ENCODE data around the gene HID1.
A peak's percentile ranks its signal among the peaks of the same experiment; 100 is the strongest.
"Not testable (repeated sequence)": the region's sequence is repeated elsewhere in the genome, so short reads cannot be mapped to it uniquely, and the experiment has no call there.

HID1 gene, protein sequence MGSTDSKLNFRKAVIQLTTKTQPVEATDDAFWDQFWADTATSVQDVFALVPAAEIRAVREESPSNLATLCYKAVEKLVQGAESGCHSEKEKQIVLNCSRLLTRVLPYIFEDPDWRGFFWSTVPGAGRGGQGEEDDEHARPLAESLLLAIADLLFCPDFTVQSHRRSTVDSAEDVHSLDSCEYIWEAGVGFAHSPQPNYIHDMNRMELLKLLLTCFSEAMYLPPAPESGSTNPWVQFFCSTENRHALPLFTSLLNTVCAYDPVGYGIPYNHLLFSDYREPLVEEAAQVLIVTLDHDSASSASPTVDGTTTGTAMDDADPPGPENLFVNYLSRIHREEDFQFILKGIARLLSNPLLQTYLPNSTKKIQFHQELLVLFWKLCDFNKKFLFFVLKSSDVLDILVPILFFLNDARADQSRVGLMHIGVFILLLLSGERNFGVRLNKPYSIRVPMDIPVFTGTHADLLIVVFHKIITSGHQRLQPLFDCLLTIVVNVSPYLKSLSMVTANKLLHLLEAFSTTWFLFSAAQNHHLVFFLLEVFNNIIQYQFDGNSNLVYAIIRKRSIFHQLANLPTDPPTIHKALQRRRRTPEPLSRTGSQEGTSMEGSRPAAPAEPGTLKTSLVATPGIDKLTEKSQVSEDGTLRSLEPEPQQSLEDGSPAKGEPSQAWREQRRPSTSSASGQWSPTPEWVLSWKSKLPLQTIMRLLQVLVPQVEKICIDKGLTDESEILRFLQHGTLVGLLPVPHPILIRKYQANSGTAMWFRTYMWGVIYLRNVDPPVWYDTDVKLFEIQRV

DNA sequence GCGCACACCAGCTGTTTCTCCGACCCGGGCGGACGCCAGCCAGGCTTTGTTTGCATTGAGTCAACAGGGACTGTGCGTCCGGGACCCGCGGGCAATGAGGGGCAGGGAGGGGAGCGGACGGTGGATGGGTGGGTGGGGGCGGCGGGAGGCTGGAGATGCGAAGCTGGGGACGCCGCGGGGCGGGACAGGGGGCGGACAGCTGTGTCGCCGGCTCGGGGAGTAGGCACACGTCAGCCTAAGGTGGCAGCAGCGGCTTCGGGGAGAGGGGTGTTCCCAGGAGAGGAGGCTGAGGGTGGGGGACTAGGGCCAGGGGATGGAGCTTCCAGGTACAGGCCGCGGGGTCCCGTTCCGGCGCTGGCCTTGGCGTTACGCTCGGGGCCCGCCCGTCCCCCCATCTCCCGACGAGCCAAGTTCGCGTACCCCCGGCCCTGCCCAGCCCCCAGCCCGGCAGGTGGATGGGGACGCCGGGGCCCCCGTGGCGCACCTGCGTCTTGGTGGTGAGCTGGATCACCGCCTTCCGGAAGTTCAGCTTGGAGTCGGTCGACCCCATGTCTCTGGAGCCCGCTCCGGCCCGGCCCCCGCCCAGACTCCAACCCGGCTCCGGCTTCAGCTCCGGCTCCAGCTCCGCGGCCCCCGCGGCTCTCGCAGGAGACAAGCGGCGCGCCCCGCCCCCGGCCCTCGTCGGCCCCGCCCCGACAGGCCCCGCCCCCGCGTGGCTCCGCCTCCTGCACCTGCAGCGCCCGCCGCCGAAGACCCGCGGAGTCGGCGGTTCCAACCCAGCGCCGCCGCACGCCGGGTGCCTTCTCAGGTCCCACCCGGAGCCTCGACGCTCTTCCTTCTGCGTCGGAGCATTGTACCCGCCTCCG is at the start of gene HID1:
Gene HID1 (minus strand): TSS at position 653 of the 866 bp plus-strand sequence. CDS start 103 bp downstream, at position 550.
- no peak for DNase-seq (ENCODE audit: low read depth)

GRCh38 chr17:75020331-75021110 is 48.0 kb upstream of the HID1 start:
- DNase-seq (ENCODE audit: low read depth): no peak

DNA sequence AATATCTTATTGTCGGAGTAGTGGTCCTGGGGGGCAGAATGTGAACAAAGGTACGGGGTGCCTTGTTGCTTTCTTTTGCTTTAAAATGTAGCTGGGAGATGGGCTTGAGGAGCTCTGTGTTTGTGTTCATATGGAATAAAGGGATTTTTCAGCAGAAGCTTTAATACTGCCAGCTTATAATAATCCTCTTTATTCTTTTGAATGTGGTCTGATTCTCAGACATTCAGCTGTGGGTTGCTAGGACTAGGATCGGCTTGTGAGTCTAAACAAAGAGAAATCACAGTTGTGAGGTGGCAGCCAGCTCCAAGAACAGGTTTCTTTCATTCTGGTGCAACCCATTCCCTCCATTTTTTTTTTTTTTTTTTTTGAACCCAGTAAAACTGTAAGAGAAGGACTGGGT is 47.2 kb upstream of the HID1 start:
- DNase-seq (ENCODE audit: low read depth): no peak

DNA sequence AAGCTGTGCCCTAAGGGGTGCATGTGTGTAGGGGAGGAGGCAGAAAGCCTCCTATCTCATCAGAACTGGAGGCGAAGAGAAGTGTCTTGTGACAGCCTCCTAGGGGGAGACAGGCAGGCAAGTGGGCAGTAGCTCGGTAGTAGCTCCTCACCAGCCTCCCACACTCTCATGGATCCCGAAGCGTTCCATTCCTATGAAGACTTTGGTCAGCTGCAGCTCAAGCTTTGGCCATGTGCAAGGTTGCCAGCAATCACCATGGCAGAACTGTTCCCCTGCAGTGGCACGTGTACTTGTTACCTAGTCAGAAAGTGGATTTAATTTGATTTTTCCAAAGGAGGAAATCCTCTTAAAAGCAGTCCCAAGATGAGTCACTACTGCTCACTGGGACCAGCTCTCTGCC is 46.6 kb upstream of the HID1 start:
- DNase-seq (ENCODE audit: low read depth): no peak

GRCh38 chr17:75013092-75013559 is 40.6 kb upstream of the HID1 start:
- DNase-seq (ENCODE audit: low read depth): no peak

GRCh38 chr17:75012346-75013091 is 40.0 kb upstream of the HID1 start, which contains the start of gene MRPL58:
Gene MRPL58, plus strand, starts transcription at chr17:75012670. Its CDS starts 17 bp downstream, at chr17:75012687.
- DNase-seq (ENCODE audit: low read depth): peak; percentile 73

- DNase-seq (ENCODE audit: low read depth): no peak
These were observed 39.5 kb upstream of the HID1 start for GRCh38 chr17:75012096-75012345.

GRCh38 chr17:75011401-75012095 is 39.0 kb upstream of the HID1 start:
- peak; percentile 63 for DNase-seq (ENCODE audit: low read depth)

DNA sequence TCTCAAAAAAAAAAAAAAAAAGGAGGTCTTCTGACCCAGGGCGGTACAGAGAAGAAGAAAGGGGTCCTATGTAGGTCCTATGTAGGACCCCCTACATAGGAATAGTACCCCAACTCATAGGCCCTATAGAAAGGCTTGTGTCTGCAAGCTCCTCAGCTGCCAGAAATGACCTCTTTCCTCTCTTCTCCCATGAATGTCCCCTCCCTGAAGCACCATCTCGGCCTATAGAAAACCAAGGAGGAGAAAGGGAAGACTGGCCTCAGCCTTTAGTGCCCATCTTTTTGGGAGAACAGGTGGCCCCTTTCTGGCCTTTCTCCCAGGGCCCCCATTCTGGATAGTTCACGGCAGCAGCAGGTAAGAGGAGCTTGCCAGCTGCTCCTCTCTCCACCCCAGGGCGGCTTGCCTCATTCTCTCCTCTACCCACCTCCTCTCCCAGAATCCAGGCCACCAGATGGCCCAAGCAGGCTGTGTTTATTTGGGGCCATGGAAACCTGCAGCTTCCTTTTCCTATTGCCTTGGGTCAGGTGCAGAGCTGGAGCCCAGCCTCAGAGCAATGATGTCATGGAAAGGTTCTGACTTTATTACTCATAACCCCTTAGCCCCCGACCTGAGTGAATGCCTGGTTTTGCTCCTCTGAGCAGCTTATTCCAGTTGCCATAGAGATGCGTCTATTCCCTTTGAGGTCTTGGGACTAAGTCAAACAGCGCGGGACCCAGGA is 38.3 kb upstream of the HID1 start:
- DNase-seq (ENCODE audit: low read depth): no peak

- DNase-seq (ENCODE audit: low read depth): no peak
These were observed 36.7 kb upstream of the HID1 start for GRCh38 chr17:75009139-75009724.

DNA sequence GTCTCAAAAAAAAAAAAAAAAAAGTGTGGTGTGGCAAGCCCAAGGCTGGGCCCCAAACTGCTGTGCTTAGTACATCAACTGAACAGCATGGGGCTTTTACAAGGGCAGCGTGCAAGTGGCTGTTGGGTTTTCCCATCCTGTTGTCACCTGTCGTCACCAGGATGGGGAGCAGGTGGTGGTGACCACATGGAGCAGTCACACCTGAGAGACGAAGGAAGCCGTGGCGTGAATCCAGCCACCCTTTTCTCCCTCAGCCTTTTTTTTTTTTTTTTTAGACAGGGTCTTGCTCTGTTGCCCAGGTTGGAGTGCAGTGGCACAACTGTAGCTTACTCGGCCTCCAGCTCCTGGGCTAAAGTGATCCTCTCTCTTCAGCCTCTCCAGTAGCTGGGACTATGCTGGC is 35.8 kb upstream of the HID1 start:
- DNase-seq (ENCODE audit: low read depth): no peak

- no peak for DNase-seq (ENCODE audit: low read depth)
These were observed 34.1 kb upstream of the HID1 start for GRCh38 chr17:75006653-75007052.

- not testable (repeated sequence) for DNase-seq (ENCODE audit: low read depth)
These were observed 33.5 kb upstream of the HID1 start for GRCh38 chr17:75006084-75006483.

GRCh38 chr17:75005291-75005690 is 32.7 kb upstream of the HID1 start:
- DNase-seq (ENCODE audit: low read depth): no peak

DNA sequence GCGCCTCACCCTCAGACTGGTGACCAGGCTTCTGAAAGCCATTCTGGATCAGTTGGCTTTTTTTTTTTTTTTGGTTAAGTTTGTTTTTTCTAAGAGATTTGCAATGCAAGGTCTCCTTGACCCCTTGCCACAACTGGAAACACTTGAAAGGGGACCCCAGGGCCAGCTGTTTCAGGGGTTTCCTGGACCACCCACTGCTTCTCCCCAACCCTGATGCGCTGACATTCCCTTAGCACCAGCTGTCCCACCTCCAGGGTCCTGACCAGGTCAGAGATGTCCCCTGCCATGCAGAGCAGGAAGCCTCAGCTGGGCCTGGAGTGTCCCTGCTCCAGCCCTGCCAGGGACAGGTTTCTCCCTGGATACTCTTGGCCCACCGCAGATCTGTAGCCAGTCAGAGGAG is 31.8 kb upstream of the HID1 start:
- DNase-seq (ENCODE audit: low read depth): no peak

GRCh38 chr17:75003957-75004355 is 31.4 kb upstream of the HID1 start:
- no peak for DNase-seq (ENCODE audit: low read depth)

DNA sequence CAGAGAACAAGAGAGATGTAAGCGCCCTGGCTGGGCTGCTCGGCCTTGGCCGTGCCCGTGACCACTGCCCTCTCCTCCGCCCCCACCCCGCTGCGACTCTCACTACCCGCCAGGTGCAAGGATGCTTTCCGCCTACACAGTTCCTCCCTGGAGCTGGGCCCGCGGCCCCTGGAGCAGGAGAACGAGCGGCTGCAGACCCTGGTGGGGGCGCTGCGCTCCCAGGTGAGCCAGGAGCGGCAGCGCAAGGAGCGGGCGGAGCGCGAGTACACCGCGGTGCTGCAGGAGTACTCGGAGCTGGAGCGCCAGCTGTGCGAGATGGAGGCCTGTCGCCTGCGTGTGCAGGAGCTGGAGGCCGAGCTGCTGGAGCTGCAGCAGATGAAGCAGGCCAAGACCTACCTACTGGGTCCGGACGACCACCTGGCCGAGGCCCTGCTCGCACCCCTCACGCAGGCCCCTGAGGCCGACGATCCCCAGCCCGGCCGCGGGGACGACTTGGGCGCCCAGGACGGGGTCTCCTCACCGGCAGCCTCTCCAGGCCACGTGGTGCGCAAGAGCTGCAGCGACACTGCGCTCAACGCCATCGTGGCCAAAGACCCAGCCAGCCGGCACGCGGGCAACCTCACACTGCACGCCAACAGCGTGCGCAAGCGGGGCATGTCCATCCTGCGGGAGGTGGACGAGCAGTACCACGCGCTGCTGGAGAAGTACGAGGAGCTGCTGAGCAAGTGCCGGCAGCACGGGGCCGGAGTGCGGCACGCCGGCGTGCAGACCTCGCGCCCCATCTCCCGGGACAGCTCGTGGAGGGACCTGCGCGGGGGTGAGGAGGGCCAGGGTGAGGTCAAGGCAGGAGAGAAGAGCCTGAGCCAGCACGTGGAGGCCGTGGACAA is 30.8 kb upstream of the HID1 start:
- no peak for DNase-seq (ENCODE audit: low read depth)
